ENCODE results near the gene MTM1. TPM values are rescaled to one million over a fixed set of nuclear protein-coding genes. Genes with fewer than 3 reads are reported as not detected.

MTM1 gene
- polyA plus RNA-seq (ENCODE audit: insufficient read length in 10 of 10): 1 to 10 TPM; 3.7 to 6.9 (median 5.1) TPM
- long read RNA-seq, donor 1, partial matches to known transcripts: 0 of 2 reads
- long read RNA-seq, donor 1, other reads (novel, unspliced or antisense): 0 of 2 reads
- long read RNA-seq, donor 2: 0 reads
- long read RNA-seq, donor 3: 0 reads
- long read RNA-seq, donor 4: 0 reads
- long read RNA-seq, donor 5: 0 reads
- long read RNA-seq, donor 6: 0 reads
- long read RNA-seq, donor 7: 0 reads
- long read RNA-seq, donor 8: 0 reads
- long read RNA-seq, donor 9: 0 reads

GRCh38 chrX:150568320-150569154 is at the start of gene MTM1:
Gene MTM1 (plus strand): TSS chrX:150568621. CDS start chrX:150592615, 23,994 bp downstream.
- peak; percentile 92 to 96 (median 92) for DNase-seq

GRCh38 chrX:150522494-150522893 is 45.9 kb upstream of the MTM1 start:
- no peak for DNase-seq

- no peak for DNase-seq
Observed at GRCh38 chrX:150525061-150525919, 43.1 kb upstream of the MTM1 start.

- DNase-seq: no peak
Observed at GRCh38 chrX:150526692-150527091, 41.7 kb upstream of the MTM1 start.

GRCh38 chrX:150527108-150527507 is 41.3 kb upstream of the MTM1 start:
- DNase-seq: no peak

GRCh38 chrX:150529587-150529986 is 38.8 kb upstream of the MTM1 start:
- DNase-seq: no peak

GRCh38 chrX:150530821-150531220 is 37.6 kb upstream of the MTM1 start:
- no peak for DNase-seq

- DNase-seq: no peak
Observed at GRCh38 chrX:150531467-150531866, 37.0 kb upstream of the MTM1 start.

GRCh38 chrX:150533863-150534262 is 34.6 kb upstream of the MTM1 start:
- no peak for DNase-seq

GRCh38 chrX:150536455-150537116 is 31.8 kb upstream of the MTM1 start:
- DNase-seq: no peak

- no peak for DNase-seq
Observed at GRCh38 chrX:150537851-150538250, 30.6 kb upstream of the MTM1 start.

GRCh38 chrX:150540965-150541364 is 27.5 kb upstream of the MTM1 start:
- no peak for DNase-seq

- DNase-seq: no peak
Observed at GRCh38 chrX:150542846-150543229, 25.6 kb upstream of the MTM1 start.

- no peak for DNase-seq
Observed at GRCh38 chrX:150543230-150544155, 24.9 kb upstream of the MTM1 start.

- no peak for DNase-seq
Observed at GRCh38 chrX:150544222-150544787, 24.1 kb upstream of the MTM1 start.

GRCh38 chrX:150544835-150545770 is 23.3 kb upstream of the MTM1 start:
- DNase-seq: no peak

- peak in 1 of 3 donors; percentile 29 for DNase-seq
Observed at GRCh38 chrX:150546711-150547153, 21.7 kb upstream of the MTM1 start.

- peak in 2 of 3 donors; percentile 34 to 82 for DNase-seq
Observed at GRCh38 chrX:150547375-150548115, 20.9 kb upstream of the MTM1 start.
